LNCAP (cell line): ENCODE data around the gene CHRNA3.

Experiments
- TF ChIP-seq, protein P1 (sequence below): fragments of 450-650 bp; IDR thresholded peaks from 2 replicates; pipeline ENCODE4 v1.5.1; 2017; ENCODE audit warnings: mild to moderate bottlenecking

Gene CHRNA3

DNA sequence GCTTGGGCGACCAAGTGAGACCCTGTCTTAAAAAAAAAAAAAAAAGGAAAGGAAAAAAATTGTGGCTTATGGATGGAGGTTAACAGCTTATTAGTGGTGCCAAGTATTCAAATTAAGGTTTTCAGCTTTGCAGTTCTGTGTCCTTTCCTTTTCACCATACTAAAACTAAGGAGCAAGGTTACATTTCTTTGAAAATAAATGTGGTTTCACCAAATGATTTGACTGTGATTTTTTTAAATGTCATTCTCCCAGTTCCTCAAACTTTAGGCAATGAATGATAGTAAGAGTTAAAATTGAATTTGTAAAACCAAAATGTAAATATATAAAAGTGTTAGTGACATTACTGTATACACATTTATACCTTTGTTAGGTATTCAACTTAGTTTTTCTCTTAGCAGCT lies 45.9 kb downstream of the CHRNA3 start:
- TF ChIP-seq, protein P1, sequence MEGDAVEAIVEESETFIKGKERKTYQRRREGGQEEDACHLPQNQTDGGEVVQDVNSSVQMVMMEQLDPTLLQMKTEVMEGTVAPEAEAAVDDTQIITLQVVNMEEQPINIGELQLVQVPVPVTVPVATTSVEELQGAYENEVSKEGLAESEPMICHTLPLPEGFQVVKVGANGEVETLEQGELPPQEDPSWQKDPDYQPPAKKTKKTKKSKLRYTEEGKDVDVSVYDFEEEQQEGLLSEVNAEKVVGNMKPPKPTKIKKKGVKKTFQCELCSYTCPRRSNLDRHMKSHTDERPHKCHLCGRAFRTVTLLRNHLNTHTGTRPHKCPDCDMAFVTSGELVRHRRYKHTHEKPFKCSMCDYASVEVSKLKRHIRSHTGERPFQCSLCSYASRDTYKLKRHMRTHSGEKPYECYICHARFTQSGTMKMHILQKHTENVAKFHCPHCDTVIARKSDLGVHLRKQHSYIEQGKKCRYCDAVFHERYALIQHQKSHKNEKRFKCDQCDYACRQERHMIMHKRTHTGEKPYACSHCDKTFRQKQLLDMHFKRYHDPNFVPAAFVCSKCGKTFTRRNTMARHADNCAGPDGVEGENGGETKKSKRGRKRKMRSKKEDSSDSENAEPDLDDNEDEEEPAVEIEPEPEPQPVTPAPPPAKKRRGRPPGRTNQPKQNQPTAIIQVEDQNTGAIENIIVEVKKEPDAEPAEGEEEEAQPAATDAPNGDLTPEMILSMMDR: no peak

DNA sequence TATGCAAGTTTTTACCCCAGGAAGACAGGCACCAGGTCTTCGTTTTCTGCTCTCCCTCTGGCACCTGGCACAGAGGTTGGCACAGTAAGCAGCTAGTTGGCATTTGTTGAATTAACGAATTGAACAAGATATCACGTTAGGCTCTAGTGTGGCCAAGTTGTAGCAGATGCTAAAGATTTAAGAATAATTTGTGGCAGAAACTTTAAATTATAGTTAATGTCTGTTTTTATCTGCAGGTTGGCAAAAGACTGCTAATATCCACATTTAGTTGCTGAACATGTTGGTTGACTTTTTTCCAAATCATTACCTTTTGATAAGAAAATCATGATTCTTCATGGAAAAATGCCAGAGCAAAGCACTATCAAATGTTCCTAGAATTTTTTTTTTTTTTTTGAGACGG lies 47.4 kb downstream of the CHRNA3 start:
- TF ChIP-seq, protein P1: no peak

DNA sequence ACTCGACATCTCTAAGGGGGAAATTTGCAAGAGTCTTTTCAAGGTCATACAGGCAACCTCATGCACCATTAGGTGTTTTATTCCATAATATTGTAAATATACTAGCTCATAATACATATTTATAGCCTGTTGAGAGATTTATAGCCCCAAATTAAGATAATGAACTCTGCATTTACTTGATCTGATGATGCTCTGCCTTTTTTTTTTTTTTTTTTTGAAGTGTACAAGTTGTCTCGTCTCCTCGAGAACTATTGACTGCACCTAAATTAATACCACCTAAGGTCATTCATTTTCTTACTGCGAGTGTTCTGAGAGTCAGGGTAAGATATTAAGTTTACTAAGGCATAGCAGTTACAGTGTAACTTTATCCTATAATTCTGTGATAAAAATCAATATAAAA lies 49.4 kb downstream of the CHRNA3 start:
- TF ChIP-seq, protein P1: no peak

DNA sequence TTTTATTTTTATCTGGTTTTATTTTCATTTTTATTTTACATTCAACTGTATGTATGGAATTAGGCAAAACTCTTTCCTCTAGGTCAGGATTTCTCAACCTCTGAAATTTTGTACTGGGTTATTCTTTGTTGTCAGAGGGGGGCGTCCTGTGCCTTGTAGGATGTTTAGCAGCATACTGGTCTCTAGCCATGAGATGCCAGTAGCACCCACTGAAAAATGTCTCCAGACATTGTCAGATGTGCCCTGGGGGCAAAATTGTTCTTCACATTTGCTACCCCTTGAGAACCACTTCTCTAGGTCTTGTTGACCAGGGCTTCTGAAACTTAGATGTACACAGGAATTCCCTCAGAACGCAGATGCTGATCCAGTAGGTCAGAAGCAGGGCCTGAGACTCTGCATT lies 50.1 kb downstream of the CHRNA3 start:
- TF ChIP-seq, protein P1: no peak

DNA sequence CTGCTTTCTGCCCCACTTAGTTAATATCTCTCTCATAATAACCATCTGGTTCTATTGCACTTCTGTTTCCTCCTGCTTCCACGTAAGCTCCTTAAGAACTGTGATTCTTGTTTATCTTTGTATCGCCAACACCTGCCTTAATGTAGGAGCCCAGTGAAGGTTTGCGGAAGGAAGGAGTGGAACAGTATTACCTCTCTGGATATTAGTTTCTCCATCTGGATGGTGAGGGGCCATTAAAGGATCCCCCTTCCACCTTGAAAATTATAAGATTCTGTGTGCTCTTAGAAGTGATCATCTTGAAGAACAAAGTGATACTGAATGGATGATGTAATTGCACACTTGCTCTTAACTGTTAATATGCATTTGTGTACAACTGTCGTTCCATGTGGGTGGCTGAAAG lies 53.3 kb downstream of the CHRNA3 start:
- TF ChIP-seq, protein P1: no peak

DNA sequence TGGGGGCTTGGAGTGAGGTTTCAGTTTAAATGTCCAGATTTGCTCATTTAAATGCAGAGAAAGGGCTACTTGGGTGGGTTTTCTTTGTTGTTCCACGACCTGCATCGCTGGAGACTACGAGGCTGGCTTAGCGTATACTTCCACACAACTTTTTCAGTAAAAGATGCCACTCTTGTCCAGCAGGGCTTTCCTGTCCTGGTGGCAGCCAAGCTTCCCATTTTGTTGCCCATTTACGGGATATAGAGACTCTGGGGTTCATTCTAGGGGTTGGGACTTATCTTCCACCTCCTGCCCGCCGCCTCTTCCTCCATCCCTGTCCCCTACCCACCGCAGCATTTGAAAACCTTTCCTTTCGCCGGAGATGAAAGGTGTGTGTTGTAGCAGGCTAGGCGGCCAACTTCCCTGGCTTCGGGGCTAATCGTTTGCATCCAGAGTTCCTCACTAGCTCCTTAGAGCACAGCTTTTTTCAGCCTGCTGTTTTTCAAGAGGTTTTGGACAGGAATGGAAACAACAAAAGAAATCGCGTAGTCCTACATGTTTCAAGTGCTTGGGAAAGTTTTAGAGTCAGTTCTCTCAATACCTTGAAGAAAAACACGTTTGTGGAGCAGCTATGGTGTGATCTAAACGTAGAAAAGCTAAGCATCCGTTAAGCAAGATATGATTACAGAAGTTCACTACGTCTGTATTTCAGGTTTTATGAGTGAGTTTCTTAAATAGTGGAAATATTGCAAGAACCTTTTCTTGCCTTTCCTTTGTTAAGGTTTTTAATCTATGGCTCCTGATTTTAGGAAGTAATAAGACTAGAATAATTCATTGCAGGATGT lies 54.6 kb downstream of the CHRNA3 start:
- TF ChIP-seq, protein P1: 0 out of 2 replicates have a peak, but pooled peaks have one; percentile 15

DNA sequence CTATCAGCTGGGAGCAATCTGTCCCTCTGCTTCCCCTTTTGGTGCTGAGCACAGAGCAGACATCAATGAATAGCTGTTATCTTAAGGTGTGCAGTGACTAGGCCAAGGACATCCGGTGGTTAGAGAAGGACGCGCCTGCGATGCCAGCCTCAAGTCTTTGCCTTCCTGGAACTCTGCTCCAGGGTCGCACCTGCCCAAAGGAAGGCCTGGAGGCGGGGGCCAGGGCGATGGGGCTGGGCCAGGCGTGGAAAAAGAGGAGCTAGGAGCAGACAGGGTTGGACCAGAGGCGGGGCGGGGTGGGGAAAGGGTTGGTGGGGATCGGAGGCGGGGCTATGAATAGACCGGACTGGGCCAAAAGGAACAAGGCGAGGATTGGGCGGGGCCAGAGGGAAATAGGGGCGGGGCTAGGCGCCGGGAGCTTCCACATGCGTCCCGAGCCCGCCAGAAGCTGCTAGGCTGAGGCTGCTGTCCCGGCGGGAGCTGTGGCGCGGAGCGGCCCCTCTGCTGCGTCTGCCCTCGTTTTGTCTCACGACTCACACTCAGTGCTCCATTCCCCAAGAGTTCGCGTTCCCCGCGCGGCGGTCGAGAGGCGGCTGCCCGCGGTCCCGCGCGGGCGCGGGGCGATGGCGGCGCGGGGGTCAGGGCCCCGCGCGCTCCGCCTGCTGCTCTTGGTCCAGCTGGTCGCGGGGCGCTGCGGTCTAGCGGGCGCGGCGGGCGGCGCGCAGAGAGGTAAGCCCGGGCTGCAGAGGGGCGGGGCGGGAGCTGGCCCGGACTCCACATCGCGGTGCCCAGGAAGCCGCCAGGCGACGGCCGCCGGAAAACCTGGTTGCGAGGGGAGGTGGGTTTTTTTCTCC lies 55.5 kb downstream of the CHRNA3 start, which contains the start of gene CHRNA5:
Gene CHRNA5, plus strand, starts transcription at position 424 of the 854 bp plus-strand sequence. Its CDS starts 200 bp downstream, at position 624.
- TF ChIP-seq, protein P1: no peak
